ENCODE data around the gene FARS2. TPM values are rescaled to one million over a fixed set of nuclear protein-coding genes. Genes with fewer than 3 reads are reported as not detected.

Gene FARS2
- total and polyA plus RNA-seq, 11 donors: 11.4 to 24.6 (median 20.5) TPM

DNA sequence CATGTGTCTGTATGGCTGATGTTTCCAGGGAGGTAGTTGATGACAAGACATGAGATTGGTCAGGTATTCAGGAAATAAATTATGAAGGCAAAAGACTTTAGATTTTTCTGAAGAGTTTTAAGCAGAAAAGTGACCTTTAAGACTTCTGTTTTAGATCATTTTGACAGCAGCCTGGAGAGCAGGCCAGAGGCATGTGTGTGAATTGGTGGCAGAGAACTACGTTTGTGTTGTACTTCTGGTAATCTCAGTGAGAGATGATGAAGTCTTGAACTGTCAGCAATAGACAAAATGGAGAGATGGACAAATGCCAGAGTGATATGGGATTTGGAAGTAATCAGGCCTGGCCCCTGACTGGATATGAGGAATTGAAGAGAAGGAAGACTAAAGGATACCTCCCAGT lies 30.8 kb downstream of the FARS2 start:
- TF ChIP-seq, protein P1, sequence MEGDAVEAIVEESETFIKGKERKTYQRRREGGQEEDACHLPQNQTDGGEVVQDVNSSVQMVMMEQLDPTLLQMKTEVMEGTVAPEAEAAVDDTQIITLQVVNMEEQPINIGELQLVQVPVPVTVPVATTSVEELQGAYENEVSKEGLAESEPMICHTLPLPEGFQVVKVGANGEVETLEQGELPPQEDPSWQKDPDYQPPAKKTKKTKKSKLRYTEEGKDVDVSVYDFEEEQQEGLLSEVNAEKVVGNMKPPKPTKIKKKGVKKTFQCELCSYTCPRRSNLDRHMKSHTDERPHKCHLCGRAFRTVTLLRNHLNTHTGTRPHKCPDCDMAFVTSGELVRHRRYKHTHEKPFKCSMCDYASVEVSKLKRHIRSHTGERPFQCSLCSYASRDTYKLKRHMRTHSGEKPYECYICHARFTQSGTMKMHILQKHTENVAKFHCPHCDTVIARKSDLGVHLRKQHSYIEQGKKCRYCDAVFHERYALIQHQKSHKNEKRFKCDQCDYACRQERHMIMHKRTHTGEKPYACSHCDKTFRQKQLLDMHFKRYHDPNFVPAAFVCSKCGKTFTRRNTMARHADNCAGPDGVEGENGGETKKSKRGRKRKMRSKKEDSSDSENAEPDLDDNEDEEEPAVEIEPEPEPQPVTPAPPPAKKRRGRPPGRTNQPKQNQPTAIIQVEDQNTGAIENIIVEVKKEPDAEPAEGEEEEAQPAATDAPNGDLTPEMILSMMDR (IDR thresholded peaks at IDR 0.05): no peak
- TF ChIP-seq POLR2A (IDR thresholded peaks at IDR 0.05): no peak
- Histone ChIP-seq H3K27me3 (no peaks in the 10 kb centered on the region), H3K9me3 (no peaks in the 10 kb centered on the region), H3K4me1 (peaks cover 0 to 33% (median 20%) of the 10 kb centered on the region in 12 donors), H3K4me3 (no peak overlapping the region), H3K36me3 (no peaks in the 10 kb centered on the region), H3K27ac (no peak overlapping the region)
- intact Hi-C loops (cut with DNase I): no loop called here
- WGBS, 4 donors: 25 to 43% (median 34%) methylated on average over 1 of the region's 1 CpG
- DNase-seq (no peak), ATAC-seq (peak in 1 of 4 donors; percentile 76)

DNA sequence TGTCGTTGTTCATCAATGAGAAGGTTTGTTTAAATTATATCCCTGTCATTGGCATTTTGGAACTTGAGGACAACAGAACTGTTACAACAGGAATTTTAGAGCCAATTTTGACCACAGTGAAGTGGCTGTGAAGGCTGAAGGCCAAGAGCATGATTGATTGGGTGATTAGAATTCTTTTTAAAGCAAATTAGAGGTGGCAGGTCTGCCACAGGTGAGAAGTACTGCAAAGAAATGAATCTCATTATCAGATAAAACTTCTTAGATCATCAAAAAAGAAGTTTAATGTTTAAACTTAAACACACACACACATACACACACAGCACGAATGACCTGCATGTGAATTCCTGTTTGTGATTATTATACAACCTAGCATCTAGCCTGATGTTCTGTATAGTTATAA lies 32.4 kb downstream of the FARS2 start:
- intact Hi-C loops (cut with DNase I): no loop called here
- no peak overlapping the region for H3K27ac ChIP-seq

DNA sequence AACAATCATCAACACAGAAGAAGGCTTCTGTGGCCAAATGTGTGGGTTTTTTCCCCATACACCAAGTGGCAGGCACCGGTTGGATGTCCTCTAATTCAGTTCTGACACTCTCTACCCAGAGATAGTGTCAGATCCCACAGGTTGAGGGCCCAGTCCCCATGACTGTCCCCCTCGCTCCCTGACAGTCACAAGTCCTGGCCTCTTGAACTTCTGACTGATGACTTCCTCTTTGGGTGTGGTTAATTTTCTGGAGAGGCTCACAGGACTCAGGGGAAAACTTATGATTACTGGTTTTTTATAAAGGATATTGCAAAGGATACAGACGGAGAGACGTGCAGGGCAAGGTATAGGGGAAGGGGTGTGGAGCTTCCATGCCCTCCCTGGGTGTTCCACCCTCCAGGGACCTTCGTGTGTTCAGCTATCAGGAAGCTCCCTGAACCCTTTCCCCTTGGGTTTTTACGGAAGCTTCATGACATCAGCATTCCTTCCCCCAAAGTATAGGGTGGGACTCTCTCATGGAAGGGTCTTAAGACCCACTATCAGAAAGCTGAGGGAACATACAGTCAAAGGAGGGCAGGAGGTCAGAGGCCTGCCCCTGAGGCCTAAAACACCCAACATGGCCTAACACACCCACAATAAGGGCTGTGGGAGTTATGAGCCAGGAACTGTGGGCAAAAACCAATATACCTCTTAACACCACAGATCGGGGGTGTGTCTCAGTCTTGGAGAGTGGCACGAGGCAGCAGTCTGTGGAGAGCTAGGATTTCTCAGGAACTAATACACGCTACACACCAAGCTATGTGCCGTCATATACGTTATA lies 33.3 kb downstream of the FARS2 start:
- no peak for DNase-seq
- Histone ChIP-seq H3K9me3 (no peaks in the 10 kb centered on the region), H3K36me3 (no peaks in the 10 kb centered on the region), H3K4me3 (no peak overlapping the region), H3K27me3 (no peaks in the 10 kb centered on the region), H3K4me1 (peaks cover 0 to 22% (median 11%) of the 10 kb centered on the region in 12 donors), H3K27ac (peak overlapping the region in 6 of 12 donors; percentile 18 to 47 (median 30))
- intact Hi-C loops (cut with DNase I): no loop called here
- 68 to 82% (median 73%) methylated on average over 11 of the region's 11 CpGs for WGBS, 4 donors
- ATAC-seq: peak in 2 of 4 donors; percentile 33 to 72
- no peak for TF ChIP-seq POLR2A (IDR thresholded peaks at IDR 0.05)
- TF ChIP-seq, protein P1 (IDR thresholded peaks at IDR 0.05): no peak

More for the DNA sequence above, 32.4 kb downstream of the FARS2 start:
- Histone ChIP-seq H3K4me3 (no peak overlapping the region), H3K9me3 (no peaks in the 10 kb centered on the region), H3K4me1 (peaks cover 0 to 22% (median 11%) of the 10 kb centered on the region in 12 donors), H3K36me3 (no peaks in the 10 kb centered on the region), H3K27me3 (no peaks in the 10 kb centered on the region)
- no peak for TF ChIP-seq POLR2A (IDR thresholded peaks at IDR 0.05)
- TF ChIP-seq, protein P1 (IDR thresholded peaks at IDR 0.05): no peak
- ATAC-seq (no peak), DNase-seq (no peak)
- WGBS, 4 donors: 87 to 98% (median 93%) methylated on average over 2 of the region's 2 CpGs

DNA sequence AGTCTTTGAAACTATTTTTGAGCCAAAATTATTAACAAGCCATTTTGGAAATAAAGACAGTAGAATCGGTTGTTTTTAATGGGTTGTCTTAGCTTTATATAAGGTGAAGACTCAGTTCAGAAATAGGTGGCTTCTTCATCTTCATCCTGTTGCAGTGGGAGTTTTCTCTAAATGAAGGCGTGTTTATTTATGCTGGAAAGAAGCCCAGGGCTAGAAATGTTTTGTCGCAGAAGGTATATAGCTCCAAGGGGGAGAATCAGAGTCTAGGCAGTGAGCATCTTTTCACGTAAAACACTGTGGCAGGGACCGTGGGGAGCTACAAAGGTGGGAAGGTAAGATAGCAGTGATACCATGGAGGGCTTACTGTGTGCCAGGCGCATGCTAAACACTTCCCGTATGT lies 34.3 kb downstream of the FARS2 start:
- H3K36me3 ChIP-seq: no peaks in the 10 kb centered on the region
- H3K4me1 ChIP-seq: peaks cover 0 to 22% (median 11%) of the 10 kb centered on the region in 12 donors
- 67 to 77% (median 70%) methylated on average over 7 of the region's 7 CpGs for WGBS, 4 donors
- ATAC-seq (peak in 1 of 4 donors; percentile 19), DNase-seq (no peak)
- no peaks in the 10 kb centered on the region for H3K27me3 ChIP-seq
- TF ChIP-seq POLR2A (IDR thresholded peaks at IDR 0.05): no peak
- TF ChIP-seq, protein P1 (IDR thresholded peaks at IDR 0.05): no peak
- intact Hi-C loops (cut with DNase I): no loop called here
- no peaks in the 10 kb centered on the region for H3K9me3 ChIP-seq
- no peak overlapping the region for H3K27ac ChIP-seq
- H3K4me3 ChIP-seq: no peak overlapping the region
